ENCODE data around the gene GNAZ.

GNAZ gene

DNA sequence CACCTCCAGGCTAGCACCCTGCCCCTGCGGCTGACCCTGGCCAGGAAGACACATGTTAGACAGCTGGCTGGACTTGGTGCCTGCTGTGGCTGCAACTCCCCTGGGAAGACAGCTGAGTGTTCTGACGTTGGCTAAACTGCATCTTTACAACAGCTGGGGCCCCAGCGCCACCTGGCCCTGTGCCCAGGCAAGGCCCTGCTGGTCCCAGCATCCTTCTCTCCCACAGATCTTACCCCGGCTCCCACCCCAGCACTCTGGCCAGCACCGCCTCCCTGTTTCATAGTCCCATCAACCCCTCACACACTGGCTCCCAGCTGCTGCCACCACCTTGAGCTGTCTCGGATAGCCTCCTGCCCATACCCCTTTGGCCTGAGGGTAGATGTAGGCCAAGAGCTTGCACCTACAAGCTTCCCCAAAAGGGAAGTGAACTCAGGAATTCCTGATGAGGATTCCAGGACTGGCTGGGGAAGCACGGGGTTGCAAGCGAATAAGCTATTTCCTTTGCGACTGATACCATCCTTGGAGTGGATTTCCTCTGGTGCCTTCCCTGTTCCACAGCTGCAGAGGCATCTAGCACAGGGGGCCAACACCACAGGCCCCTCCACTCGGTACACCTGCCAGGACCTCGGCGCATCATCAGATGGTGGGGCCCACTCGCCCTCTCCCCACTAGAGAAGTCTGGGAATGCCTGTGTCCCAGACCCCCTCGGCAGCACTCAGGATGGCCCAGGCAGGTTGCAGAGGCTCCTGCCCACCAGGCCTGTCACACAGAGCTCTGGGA is 42.9 kb downstream of the GNAZ start:
- Histone ChIP-seq H2AK5ac (ENCODE audit: low read depth, low read length) (no peak overlapping the region), H3K23ac (ENCODE audit: low read depth, low read length, poor library complexity) (peak overlapping the region; percentile 92), H2BK15ac (ENCODE audit: low read length) (no peak overlapping the region), H3K4me3 (ENCODE audit: low read length in 2 of 2) (no peak overlapping the region), H3K4me2 (ENCODE audit: insufficient read depth, low read length, poor library complexity, severe bottlenecking) (no peak overlapping the region), H3K79me1 (ENCODE audit: low read depth, low read length) (peaks cover 6% of the 10 kb centered on the region), H3K36me3 (replicated peaks in 1 of 2; ENCODE audit: control insufficient read depth in 2 of 2, insufficient read depth in 2 of 2, low read length in 2 of 2) (peaks cover 0 to 3% of the 10 kb centered on the region in 2 donors), H3K18ac (ENCODE audit: low read length) (no peak overlapping the region), H2BK5ac (ENCODE audit: low read length) (peak overlapping the region; percentile 44), H3K14ac (ENCODE audit: low read length) (no peak overlapping the region), H4K91ac (ENCODE audit: low read depth, low read length, poor library complexity) (no peak overlapping the region), H3K27ac (replicated peaks; ENCODE audit: low read length) (no peak overlapping the region), H2AFZ (ENCODE audit: low read length) (no peak overlapping the region), H2BK120ac (ENCODE audit: low read depth, low read length) (no peak overlapping the region), H2BK12ac (ENCODE audit: low read length) (no peak overlapping the region), H3K9me3 (replicated peaks in 1 of 2; ENCODE audit: control insufficient read depth in 2 of 2, insufficient read depth in 1 of 2, low read depth in 1 of 2, low read length in 2 of 2) (no peaks in the 10 kb centered on the region), H3K4ac (ENCODE audit: low read length) (no peak overlapping the region), H3K4me1 (ENCODE audit: control insufficient read depth in 2 of 2, insufficient read depth in 1 of 2, low read depth in 1 of 2, low read length in 2 of 2) (peaks cover 4 to 12% of the 10 kb centered on the region in 2 donors), H4K8ac (ENCODE audit: low read depth, low read length) (no peak overlapping the region), H3K9ac (ENCODE audit: low read depth, low read length, poor library complexity) (no peak overlapping the region), H3K27me3 (ENCODE audit: control insufficient read depth in 3 of 3, insufficient read depth in 3 of 3, low read depth in 1 of 3, low read length in 3 of 3) (no peaks in the 10 kb centered on the region)
- no peak for DNase-seq (ENCODE audit: low spot score)
- no CpG with 5 or more reads among the region's 14 CpGs for WGBS, 2 donors (ENCODE audit: extremely low coverage in 2 of 2, insufficient read length in 2 of 2, insufficient replicate concordance in 1 of 2)

- no peak overlapping the region for H2AFZ ChIP-seq (ENCODE audit: low read length)
- H4K8ac ChIP-seq (ENCODE audit: low read depth, low read length) = no peak overlapping the region
- no peaks in the 10 kb centered on the region for H3K27me3 ChIP-seq (ENCODE audit: control insufficient read depth in 3 of 3, insufficient read depth in 3 of 3, low read depth in 1 of 3, low read length in 3 of 3)
- H4K91ac ChIP-seq (ENCODE audit: low read depth, low read length, poor library complexity) = no peak overlapping the region
- no peak overlapping the region for H2AK5ac ChIP-seq (ENCODE audit: low read depth, low read length)
- H3K4me2 ChIP-seq (ENCODE audit: insufficient read depth, low read length, poor library complexity, severe bottlenecking) = no peak overlapping the region
- H2BK15ac ChIP-seq (ENCODE audit: low read length) = no peak overlapping the region
- H3K79me1 ChIP-seq (ENCODE audit: low read depth, low read length) = peaks cover 6% of the 10 kb centered on the region
- no peaks in the 10 kb centered on the region for H3K9me3 ChIP-seq (replicated peaks in 1 of 2; ENCODE audit: control insufficient read depth in 2 of 2, insufficient read depth in 1 of 2, low read depth in 1 of 2, low read length in 2 of 2)
- H3K36me3 ChIP-seq (replicated peaks in 1 of 2; ENCODE audit: control insufficient read depth in 2 of 2, insufficient read depth in 2 of 2, low read length in 2 of 2) = peaks cover 0 to 2% of the 10 kb centered on the region in 2 donors
- H3K14ac ChIP-seq (ENCODE audit: low read length) = no peak overlapping the region
- peaks cover 4 to 12% of the 10 kb centered on the region in 2 donors for H3K4me1 ChIP-seq (ENCODE audit: control insufficient read depth in 2 of 2, insufficient read depth in 1 of 2, low read depth in 1 of 2, low read length in 2 of 2)
- H3K18ac ChIP-seq (ENCODE audit: low read length) = peak overlapping the region; percentile 24
- no peak overlapping the region for H3K27ac ChIP-seq (replicated peaks; ENCODE audit: low read length)
- no peak overlapping the region for H3K4me3 ChIP-seq (ENCODE audit: low read length in 2 of 2)
- no peak overlapping the region for H2BK5ac ChIP-seq (ENCODE audit: low read length)
- DNase-seq (ENCODE audit: low spot score) = no peak
- no CpG with 5 or more reads among the region's 18 CpGs for WGBS, 2 donors (ENCODE audit: extremely low coverage in 2 of 2, insufficient read length in 2 of 2, insufficient replicate concordance in 1 of 2)
- no peak overlapping the region for H2BK12ac ChIP-seq (ENCODE audit: low read length)
- peak overlapping the region; percentile 92 for H3K23ac ChIP-seq (ENCODE audit: low read depth, low read length, poor library complexity)
- H3K9ac ChIP-seq (ENCODE audit: low read depth, low read length, poor library complexity) = no peak overlapping the region
- no peak overlapping the region for H2BK120ac ChIP-seq (ENCODE audit: low read depth, low read length)
- no peak overlapping the region for H3K4ac ChIP-seq (ENCODE audit: low read length)
Measured at GRCh38 chr22:23113847-23114720, 43.8 kb downstream of the GNAZ start.

DNA sequence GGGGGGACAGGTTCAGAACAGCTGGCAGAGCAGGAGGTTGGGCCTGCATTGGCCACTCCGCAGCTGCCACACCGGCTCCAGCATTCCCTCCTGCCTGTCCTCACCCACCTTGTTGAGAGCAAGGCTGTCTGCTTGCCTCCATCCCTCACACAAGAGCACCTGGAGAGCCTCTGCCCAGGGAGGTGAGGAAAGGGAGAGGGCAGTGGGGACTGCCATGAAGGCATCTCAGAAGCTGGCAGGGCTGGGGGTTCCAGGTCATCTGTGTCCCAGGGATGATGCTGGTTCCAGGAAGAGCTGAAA is 44.4 kb downstream of the GNAZ start:
- Histone ChIP-seq H2BK5ac (ENCODE audit: low read length) (no peak overlapping the region), H3K27ac (replicated peaks; ENCODE audit: low read length) (no peak overlapping the region), H3K9me3 (replicated peaks in 1 of 2; ENCODE audit: control insufficient read depth in 2 of 2, insufficient read depth in 1 of 2, low read depth in 1 of 2, low read length in 2 of 2) (no peaks in the 10 kb centered on the region), H3K4ac (ENCODE audit: low read length) (no peak overlapping the region), H3K27me3 (ENCODE audit: control insufficient read depth in 3 of 3, insufficient read depth in 3 of 3, low read depth in 1 of 3, low read length in 3 of 3) (no peaks in the 10 kb centered on the region), H3K4me1 (ENCODE audit: control insufficient read depth in 2 of 2, insufficient read depth in 1 of 2, low read depth in 1 of 2, low read length in 2 of 2) (peaks cover 4 to 12% of the 10 kb centered on the region in 2 donors), H3K14ac (ENCODE audit: low read length) (peak overlapping the region; percentile 49), H2BK120ac (ENCODE audit: low read depth, low read length) (no peak overlapping the region), H3K18ac (ENCODE audit: low read length) (no peak overlapping the region), H2BK12ac (ENCODE audit: low read length) (no peak overlapping the region), H3K4me3 (ENCODE audit: low read length in 2 of 2) (no peak overlapping the region), H3K9ac (ENCODE audit: low read depth, low read length, poor library complexity) (peak overlapping the region; percentile 0), H2AFZ (ENCODE audit: low read length) (no peak overlapping the region), H2AK5ac (ENCODE audit: low read depth, low read length) (no peak overlapping the region), H4K8ac (ENCODE audit: low read depth, low read length) (no peak overlapping the region), H4K91ac (ENCODE audit: low read depth, low read length, poor library complexity) (no peak overlapping the region), H3K4me2 (ENCODE audit: insufficient read depth, low read length, poor library complexity, severe bottlenecking) (no peak overlapping the region), H3K79me1 (ENCODE audit: low read depth, low read length) (peaks cover 6% of the 10 kb centered on the region), H2BK15ac (ENCODE audit: low read length) (no peak overlapping the region), H3K23ac (ENCODE audit: low read depth, low read length, poor library complexity) (peak overlapping the region; percentile 32), H3K36me3 (replicated peaks in 1 of 2; ENCODE audit: control insufficient read depth in 2 of 2, insufficient read depth in 2 of 2, low read length in 2 of 2) (peaks cover 0 to 2% of the 10 kb centered on the region in 2 donors)
- DNase-seq (ENCODE audit: low spot score) = no peak
- WGBS, 2 donors (ENCODE audit: extremely low coverage in 2 of 2, insufficient read length in 2 of 2, insufficient replicate concordance in 1 of 2) = no CpG with 5 or more reads among the region's 2 CpGs

DNA sequence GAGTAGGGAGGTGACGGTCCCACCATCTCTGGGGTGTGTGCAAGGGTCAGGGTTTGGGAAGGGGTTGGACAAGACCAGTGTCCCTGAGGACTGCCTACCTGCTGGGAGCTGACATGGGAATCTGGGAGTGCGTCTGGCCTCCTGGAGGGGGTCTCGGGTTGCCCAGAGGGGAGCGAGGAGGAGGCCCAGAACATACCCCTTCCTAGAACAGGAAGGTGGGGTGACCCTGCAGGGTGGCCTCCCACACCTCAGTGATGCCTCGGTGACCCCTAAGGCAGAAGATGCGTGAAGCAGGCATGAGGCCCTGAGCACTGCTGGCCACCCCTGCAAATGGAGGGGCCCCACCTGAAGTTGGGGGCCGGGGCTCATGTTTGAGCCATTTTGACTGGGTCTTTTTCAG is 45.0 kb downstream of the GNAZ start:
- Histone ChIP-seq H3K18ac (ENCODE audit: low read length) (no peak overlapping the region), H3K14ac (ENCODE audit: low read length) (peak overlapping the region; percentile 23), H3K4ac (ENCODE audit: low read length) (no peak overlapping the region), H3K27me3 (ENCODE audit: control insufficient read depth in 3 of 3, insufficient read depth in 3 of 3, low read depth in 1 of 3, low read length in 3 of 3) (no peaks in the 10 kb centered on the region), H3K4me2 (ENCODE audit: insufficient read depth, low read length, poor library complexity, severe bottlenecking) (no peak overlapping the region), H4K91ac (ENCODE audit: low read depth, low read length, poor library complexity) (no peak overlapping the region), H3K27ac (replicated peaks; ENCODE audit: low read length) (no peak overlapping the region), H3K9ac (ENCODE audit: low read depth, low read length, poor library complexity) (no peak overlapping the region), H3K4me1 (ENCODE audit: control insufficient read depth in 2 of 2, insufficient read depth in 1 of 2, low read depth in 1 of 2, low read length in 2 of 2) (peaks cover 4 to 10% of the 10 kb centered on the region in 2 donors), H3K79me1 (ENCODE audit: low read depth, low read length) (peaks cover 8% of the 10 kb centered on the region), H2BK12ac (ENCODE audit: low read length) (no peak overlapping the region), H4K8ac (ENCODE audit: low read depth, low read length) (no peak overlapping the region), H3K23ac (ENCODE audit: low read depth, low read length, poor library complexity) (peak overlapping the region; percentile 78), H3K36me3 (replicated peaks in 1 of 2; ENCODE audit: control insufficient read depth in 2 of 2, insufficient read depth in 2 of 2, low read length in 2 of 2) (peaks cover 0 to 2% of the 10 kb centered on the region in 2 donors), H2AFZ (ENCODE audit: low read length) (no peak overlapping the region), H2BK5ac (ENCODE audit: low read length) (no peak overlapping the region), H3K9me3 (replicated peaks in 1 of 2; ENCODE audit: control insufficient read depth in 2 of 2, insufficient read depth in 1 of 2, low read depth in 1 of 2, low read length in 2 of 2) (no peaks in the 10 kb centered on the region), H2BK120ac (ENCODE audit: low read depth, low read length) (no peak overlapping the region), H2BK15ac (ENCODE audit: low read length) (no peak overlapping the region), H3K4me3 (ENCODE audit: low read length in 2 of 2) (no peak overlapping the region), H2AK5ac (ENCODE audit: low read depth, low read length) (no peak overlapping the region)
- WGBS, 2 donors (ENCODE audit: extremely low coverage in 2 of 2, insufficient read length in 2 of 2, insufficient replicate concordance in 1 of 2) = no CpG with 5 or more reads among the region's 7 CpGs
- no peak for DNase-seq (ENCODE audit: low spot score)

Measured in neuronal stem cell (in vitro differentiated cells).